Stimulated activated CD4-positive, alpha-beta T cell treated with anti-CD3 and anti-CD28 coated beads, TNF-alpha, amount 100 ng/mL, for 4 hours (primary cell): ENCODE data around the gene HECW1.

Experiments
- DNase-seq, 3 experiments: peaks; one replicate each; pipeline ENCODE4 v3.0.0-alpha.2; 2020; ENCODE audit warnings: low read depth in 3 of 3

The HECW1 gene

GRCh38 chr7:43363035-43363791 is 250.8 kb downstream of the HECW1 start:
- DNase-seq = no peak

GRCh38 chr7:43364391-43364790 is 251.9 kb downstream of the HECW1 start:
- DNase-seq = no peak

- no peak for DNase-seq
Measured at GRCh38 chr7:43372676-43373355, 260.4 kb downstream of the HECW1 start.

GRCh38 chr7:43377196-43377960 is 264.9 kb downstream of the HECW1 start:
- DNase-seq = no peak

GRCh38 chr7:43379210-43379609 is 266.8 kb downstream of the HECW1 start:
- DNase-seq = no peak

- DNase-seq = no peak
Measured at GRCh38 chr7:43384616-43385308, 272.3 kb downstream of the HECW1 start.

GRCh38 chr7:43385309-43385680 is 272.8 kb downstream of the HECW1 start:
- no peak for DNase-seq

- DNase-seq = no peak
Measured at GRCh38 chr7:43385856-43386255, 273.4 kb downstream of the HECW1 start.

GRCh38 chr7:43387932-43388331 is 275.5 kb downstream of the HECW1 start:
- no peak for DNase-seq

- no peak for DNase-seq
Measured at GRCh38 chr7:43390576-43390975, 278.1 kb downstream of the HECW1 start.

GRCh38 chr7:43391518-43391917 is 279.1 kb downstream of the HECW1 start:
- DNase-seq = no peak

GRCh38 chr7:43392638-43393330 is 280.3 kb downstream of the HECW1 start:
- DNase-seq = no peak

- DNase-seq = no peak
Measured at GRCh38 chr7:43394441-43395130, 282.1 kb downstream of the HECW1 start.

- DNase-seq = no peak
Measured at GRCh38 chr7:43395351-43395750, 282.9 kb downstream of the HECW1 start.

GRCh38 chr7:43396187-43396740 is 283.8 kb downstream of the HECW1 start:
- DNase-seq = no peak

- no peak for DNase-seq
Measured at GRCh38 chr7:43398831-43399230, 286.4 kb downstream of the HECW1 start.

- no peak for DNase-seq
Measured at GRCh38 chr7:43405948-43406347, 293.5 kb downstream of the HECW1 start.

- no peak for DNase-seq
Measured at GRCh38 chr7:43406961-43407360, 294.5 kb downstream of the HECW1 start.

- no peak for DNase-seq
Measured at GRCh38 chr7:43408981-43409380, 296.5 kb downstream of the HECW1 start.

- DNase-seq = no peak
Measured at GRCh38 chr7:43417455-43417854, 305.0 kb downstream of the HECW1 start.

GRCh38 chr7:43430411-43430810 is 318.0 kb downstream of the HECW1 start:
- no peak for DNase-seq
